HepG2 (cell line): Measurements from ENCODE around the gene MREG. TPM values are rescaled to one million over a fixed set of nuclear protein-coding genes. Genes with fewer than 3 reads are reported as not detected.

Source experiments
- GPN1 ChIP-seq: sonication (generic); formaldehyde crosslinking; IDR thresholded peaks from 2 replicates; pipeline ENCODE4 v1.5.1; 2020; ENCODE audit warnings: missing genetic modification reagents, borderline replicate concordance
- KLF15 ChIP-seq: sonication (generic); formaldehyde crosslinking; IDR thresholded peaks from 2 replicates; pipeline ENCODE4 v1.8.1; 2023; ENCODE audit warnings: borderline replicate concordance, mild to moderate bottlenecking, inconsistent platforms, missing genetic modification reagents, mixed read lengths
- NR2F2 ChIP-seq: IDR thresholded peaks from 2 replicates; pipeline ENCODE4 v1.6.1; 2012; ENCODE audit warnings: low read depth, inconsistent platforms, borderline replicate concordance
- ZSCAN30 ChIP-seq: sonication (generic); formaldehyde crosslinking; IDR thresholded peaks from 2 replicates; pipeline ENCODE4 v1.5.0; 2020; ENCODE audit warnings: mild to moderate bottlenecking, missing genetic modification reagents
- polyA plus RNA-seq, 8 experiments: library from polyadenylated mRNA; depleted of rRNA in 3 of 8; stranded (reverse) in 7 of 8; unstranded in 1 of 8; fragments of >200 nt; fragmentation: Illumina TruSeq in 4 of 8; extraction: Trizol in 4 of 8; gene quantifications; 2 replicates each; pipeline versions ENCODE4 v1.2.1 to v1.2.3, GENCODE V29; 2011 to 2016; ENCODE audit warnings: low read depth in 4 of 8, missing spikeins in 1 of 8, mixed read lengths in 1 of 8; ENCODE audit not compliant: insufficient read depth in 1 of 8
- total RNA-seq, 5 experiments: library from RNA; depleted of rRNA; stranded (reverse); fragments of >200 nt; fragmentation: Illumina TruSeq; extraction: Trizol; gene quantifications; 2 replicates each; pipeline ENCODE4 v1.2.3, GENCODE V29; 2016; ENCODE audit warnings: low read depth in 1 of 5
- TF ChIP-seq, protein P1 (sequence below): sonication (generic); formaldehyde crosslinking; IDR thresholded peaks from 2 replicates; pipeline ENCODE4 v1.4.0; 2020; ENCODE audit warnings: mild to moderate bottlenecking, missing genetic modification reagents
- TF ChIP-seq, protein P2 (sequence below): sonication (generic); formaldehyde crosslinking; IDR thresholded peaks from 2 replicates; pipeline ENCODE4 v1.4.0; 2020; ENCODE audit warnings: mild to moderate bottlenecking, low read depth, missing genetic modification reagents
- TF ChIP-seq, protein P3 (sequence below): sonication (generic); formaldehyde crosslinking; IDR thresholded peaks from 2 replicates; pipeline ENCODE4 v1.8.0; 2022; ENCODE audit warnings: missing genetic modification reagents, mild to moderate bottlenecking, moderate library complexity, borderline replicate concordance

Gene MREG
- total and polyA plus RNA-seq, 2 of the 13 experiments (the other 11 are each of a cell fraction or from before 2014, with no cell fraction given): 7.5 to 23.3 TPM

DNA sequence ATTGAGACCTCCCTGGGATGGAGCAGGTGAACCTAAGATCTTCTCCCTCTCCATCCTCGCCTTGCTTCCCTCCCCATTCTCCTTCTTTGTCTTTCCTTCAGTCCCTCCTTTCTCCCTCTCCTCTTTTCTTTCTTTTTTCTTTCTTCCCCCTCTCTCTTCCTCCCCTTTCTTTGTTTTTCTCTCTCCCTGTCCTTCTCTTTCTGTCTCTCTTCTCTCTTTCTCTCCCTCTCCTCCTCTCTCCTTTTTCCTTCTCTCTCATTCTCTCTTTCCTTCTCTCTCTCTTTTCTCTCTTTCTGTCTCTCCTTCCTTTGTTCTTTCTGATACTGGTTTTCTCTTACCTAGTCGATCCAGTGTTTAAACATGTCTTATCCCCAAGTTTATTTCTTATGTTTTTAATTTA, 10.7 kb downstream of the MREG start (continued):
- TF ChIP-seq, protein P1, sequence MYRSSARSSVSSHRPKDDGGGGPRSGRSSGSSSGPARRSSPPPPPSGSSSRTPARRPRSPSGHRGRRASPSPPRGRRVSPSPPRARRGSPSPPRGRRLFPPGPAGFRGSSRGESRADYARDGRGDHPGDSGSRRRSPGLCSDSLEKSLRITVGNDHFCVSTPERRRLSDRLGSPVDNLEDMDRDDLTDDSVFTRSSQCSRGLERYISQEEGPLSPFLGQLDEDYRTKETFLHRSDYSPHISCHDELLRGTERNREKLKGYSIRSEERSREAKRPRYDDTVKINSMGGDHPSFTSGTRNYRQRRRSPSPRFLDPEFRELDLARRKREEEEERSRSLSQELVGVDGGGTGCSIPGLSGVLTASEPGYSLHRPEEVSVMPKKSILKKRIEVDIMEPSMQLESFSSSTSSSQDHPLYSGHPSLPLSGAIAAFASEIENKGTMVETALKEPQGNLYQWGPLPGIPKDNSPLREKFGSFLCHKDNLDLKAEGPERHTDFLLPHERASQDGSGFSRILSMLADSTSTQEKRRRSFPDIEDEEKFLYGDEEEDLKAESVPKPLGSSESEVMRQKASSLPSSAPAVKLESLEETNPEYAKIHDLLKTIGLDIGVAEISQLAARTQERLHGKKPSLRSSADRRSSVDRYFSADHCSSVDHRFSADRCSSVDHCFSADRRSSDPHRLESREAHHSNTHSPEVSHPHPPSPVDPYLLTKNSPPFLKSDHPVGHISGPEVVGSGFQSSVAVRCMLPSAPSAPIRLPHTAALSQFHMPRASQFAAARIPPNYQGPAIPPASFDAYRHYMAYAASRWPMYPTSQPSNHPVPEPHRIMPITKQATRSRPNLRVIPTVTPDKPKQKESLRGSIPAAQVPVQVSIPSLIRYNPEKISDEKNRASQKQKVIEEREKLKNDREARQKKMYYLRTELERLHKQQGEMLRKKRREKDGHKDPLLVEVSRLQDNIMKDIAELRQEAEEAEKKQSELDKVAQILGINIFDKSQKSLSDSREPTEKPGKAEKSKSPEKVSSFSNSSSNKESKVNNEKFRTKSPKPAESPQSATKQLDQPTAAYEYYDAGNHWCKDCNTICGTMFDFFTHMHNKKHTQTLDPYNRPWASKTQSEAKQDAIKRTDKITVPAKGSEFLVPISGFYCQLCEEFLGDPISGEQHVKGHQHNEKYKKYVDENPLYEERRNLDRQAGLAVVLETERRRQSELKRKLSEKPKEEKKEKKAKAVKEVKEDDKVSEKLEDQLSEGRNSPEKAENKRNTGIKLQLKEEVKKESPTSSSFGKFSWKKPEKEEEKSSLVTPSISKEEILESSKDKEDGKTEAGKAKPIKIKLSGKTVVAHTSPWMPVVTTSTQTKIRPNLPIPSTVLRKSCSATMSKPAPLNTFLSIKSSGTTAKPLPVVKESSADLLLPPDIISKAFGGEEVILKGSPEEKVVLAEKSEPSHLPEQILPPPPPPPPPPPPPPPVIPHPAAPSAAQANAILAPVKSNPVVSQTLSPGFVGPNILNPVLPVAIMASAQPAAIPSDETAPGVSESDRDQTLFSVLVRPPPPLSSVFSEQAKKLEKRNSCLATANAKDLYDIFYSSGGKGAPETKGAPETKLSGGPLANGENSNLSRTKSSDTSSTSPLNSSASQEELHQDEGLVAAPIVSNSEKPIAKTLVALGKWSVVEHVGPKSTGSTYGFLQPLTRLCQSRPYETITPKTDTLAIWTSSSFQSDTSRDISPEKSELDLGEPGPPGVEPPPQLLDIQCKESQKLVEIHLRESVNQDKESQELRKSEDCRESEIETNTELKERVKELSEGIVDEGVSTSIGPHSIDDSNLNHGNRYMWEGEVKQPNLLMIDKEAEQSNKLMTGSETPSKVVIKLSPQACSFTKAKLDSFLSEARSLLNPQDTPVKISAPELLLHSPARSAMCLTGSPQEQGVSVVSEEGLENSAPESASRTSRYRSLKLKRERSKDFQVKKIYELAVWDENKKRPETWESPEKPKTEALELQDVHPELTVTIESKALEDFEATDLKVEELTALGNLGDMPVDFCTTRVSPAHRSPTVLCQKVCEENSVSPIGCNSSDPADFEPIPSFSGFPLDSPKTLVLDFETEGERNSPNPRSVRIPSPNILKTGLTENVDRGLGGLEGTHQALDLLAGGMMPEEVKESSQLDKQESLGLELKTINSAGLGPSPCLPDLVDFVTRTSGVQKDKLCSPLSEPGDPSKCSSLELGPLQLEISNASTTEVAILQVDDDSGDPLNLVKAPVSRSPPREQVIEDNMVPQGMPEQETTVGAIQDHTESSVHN (CRISPR knock-in tag): no peak
- no peak for TF ChIP-seq GPN1
- TF ChIP-seq, protein P2, sequence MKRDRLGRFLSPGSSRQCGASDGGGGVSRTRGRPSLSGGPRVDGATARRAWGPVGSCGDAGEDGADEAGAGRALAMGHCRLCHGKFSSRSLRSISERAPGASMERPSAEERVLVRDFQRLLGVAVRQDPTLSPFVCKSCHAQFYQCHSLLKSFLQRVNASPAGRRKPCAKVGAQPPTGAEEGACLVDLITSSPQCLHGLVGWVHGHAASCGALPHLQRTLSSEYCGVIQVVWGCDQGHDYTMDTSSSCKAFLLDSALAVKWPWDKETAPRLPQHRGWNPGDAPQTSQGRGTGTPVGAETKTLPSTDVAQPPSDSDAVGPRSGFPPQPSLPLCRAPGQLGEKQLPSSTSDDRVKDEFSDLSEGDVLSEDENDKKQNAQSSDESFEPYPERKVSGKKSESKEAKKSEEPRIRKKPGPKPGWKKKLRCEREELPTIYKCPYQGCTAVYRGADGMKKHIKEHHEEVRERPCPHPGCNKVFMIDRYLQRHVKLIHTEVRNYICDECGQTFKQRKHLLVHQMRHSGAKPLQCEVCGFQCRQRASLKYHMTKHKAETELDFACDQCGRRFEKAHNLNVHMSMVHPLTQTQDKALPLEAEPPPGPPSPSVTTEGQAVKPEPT (CRISPR knock-in tag): no peak
- no peak for TF ChIP-seq ZSCAN30
- no peak for TF ChIP-seq NR2F2
- TF ChIP-seq, protein P3, sequence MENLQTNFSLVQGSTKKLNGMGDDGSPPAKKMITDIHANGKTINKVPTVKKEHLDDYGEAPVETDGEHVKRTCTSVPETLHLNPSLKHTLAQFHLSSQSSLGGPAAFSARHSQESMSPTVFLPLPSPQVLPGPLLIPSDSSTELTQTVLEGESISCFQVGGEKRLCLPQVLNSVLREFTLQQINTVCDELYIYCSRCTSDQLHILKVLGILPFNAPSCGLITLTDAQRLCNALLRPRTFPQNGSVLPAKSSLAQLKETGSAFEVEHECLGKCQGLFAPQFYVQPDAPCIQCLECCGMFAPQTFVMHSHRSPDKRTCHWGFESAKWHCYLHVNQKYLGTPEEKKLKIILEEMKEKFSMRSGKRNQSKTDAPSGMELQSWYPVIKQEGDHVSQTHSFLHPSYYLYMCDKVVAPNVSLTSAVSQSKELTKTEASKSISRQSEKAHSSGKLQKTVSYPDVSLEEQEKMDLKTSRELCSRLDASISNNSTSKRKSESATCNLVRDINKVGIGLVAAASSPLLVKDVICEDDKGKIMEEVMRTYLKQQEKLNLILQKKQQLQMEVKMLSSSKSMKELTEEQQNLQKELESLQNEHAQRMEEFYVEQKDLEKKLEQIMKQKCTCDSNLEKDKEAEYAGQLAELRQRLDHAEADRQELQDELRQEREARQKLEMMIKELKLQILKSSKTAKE (CRISPR knock-in tag): no peak
- no peak for TF ChIP-seq KLF15
